ENCODE data around the gene CASP10. TPM values are rescaled to one million over a fixed set of nuclear protein-coding genes. Genes with fewer than 3 reads are reported as not detected.

The CASP10 gene
- total and polyA plus RNA-seq, 2 of the 4 experiments (the other 2 are of a cell fraction) = 0.12 to 0.90 TPM

DNA sequence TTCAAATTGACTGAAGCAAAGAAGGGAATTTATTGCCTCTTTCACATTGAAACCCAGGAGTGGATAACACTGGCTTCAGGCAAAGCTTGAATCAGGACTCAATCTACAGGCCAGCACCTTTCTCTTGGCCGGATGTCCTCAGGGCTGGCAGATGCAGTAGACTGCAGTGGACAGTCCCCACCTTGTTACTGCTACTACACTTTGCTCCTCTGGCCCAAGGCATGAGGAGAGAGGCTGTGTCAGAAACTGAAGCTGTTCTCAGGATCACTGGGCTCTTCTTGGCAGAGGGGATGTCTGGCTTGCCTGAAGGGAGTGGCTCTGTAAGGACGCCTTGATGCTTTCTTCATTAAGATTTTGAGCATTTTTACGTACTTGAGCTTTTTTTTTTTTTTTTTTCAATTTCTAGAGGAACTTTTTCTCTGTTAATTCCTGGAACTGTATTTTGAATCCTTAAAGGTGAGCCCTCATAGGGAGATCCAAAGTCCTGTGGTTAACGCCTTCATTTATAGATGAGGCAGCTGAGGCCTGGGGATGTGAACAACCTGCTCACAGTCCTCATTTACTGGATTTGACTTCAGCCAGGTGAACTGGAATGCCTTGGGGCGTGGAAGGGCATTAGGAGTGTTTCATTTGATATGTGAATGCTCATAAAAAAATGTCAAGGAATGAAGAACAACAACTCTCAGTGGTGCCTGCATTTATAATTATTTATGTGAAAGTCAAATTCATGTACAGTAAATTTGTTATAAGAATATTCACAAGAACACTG, 36.6 kb downstream of the CASP10 start:
- H3K14ac ChIP-seq (replicated peaks; ENCODE audit: low read depth, low read length) = no peak overlapping the region
- H3K18ac ChIP-seq (ENCODE audit: low read depth, low read length) = no peak overlapping the region
- no peaks in the 10 kb centered on the region for H4K20me1 ChIP-seq (ENCODE audit: insufficient read depth, low read length)
- H2BK20ac ChIP-seq (ENCODE audit: low read depth, low read length) = no peak overlapping the region
- H2AFZ ChIP-seq (replicated peaks; ENCODE audit: low read length, poor library complexity) = no peak overlapping the region
- WGBS, 2 experiments (ENCODE audit: extremely low coverage in 2 of 2, insufficient read length in 1 of 2) = no CpG with 5 or more reads among the region's 5 CpGs
- H3K4me3 ChIP-seq (ENCODE audit: insufficient read depth, low read depth, low read length) = no peak overlapping the region
- no peak overlapping the region for H3K27ac ChIP-seq (ENCODE audit: insufficient read depth, low read length)
- dilution Hi-C loops (cut with HindIII; ENCODE audit: low sequenced_read_pairs, unreplicated experiment) = no loop called here
- H3K9me1 ChIP-seq (ENCODE audit: insufficient read depth, low read length) = no peaks in the 10 kb centered on the region
- H2BK5ac ChIP-seq (ENCODE audit: low read depth, low read length, poor library complexity, severe bottlenecking) = no peak overlapping the region
- H3K4ac ChIP-seq (ENCODE audit: low read depth, low read length) = no peak overlapping the region
- no peak overlapping the region for H4K5ac ChIP-seq (ENCODE audit: low read depth, low read length)
- H3K9ac ChIP-seq (ENCODE audit: low read depth, low read length) = no peak overlapping the region
- no peak for ATAC-seq (ENCODE audit: low read depth)
- no peak overlapping the region for H2BK15ac ChIP-seq (ENCODE audit: low read depth, low read length)
- no peaks in the 10 kb centered on the region for H3K79me1 ChIP-seq (ENCODE audit: low read depth in 1 of 2, low read length in 2 of 2)
- ChIA-PET CTCF (interaction anchor here (0.6 to 1.5 kb wide), 2 partner anchors 12 to 20 kb away, joined by 5 read pairs; no protein-coding TSS in a partner anchor), POLR2A (ENCODE audit: unreplicated experiment) (no interaction called here)
- intact Hi-C loops (cut with micrococcal nuclease) = no loop called here
- H2AK5ac ChIP-seq (ENCODE audit: low read depth, low read length) = no peak overlapping the region
- H3K56ac ChIP-seq (ENCODE audit: extremely low read depth, insufficient read depth, low read length) = no peak overlapping the region
- no peak overlapping the region for H2BK120ac ChIP-seq (ENCODE audit: low read depth, low read length)
- H2AK9ac ChIP-seq (replicated peaks; ENCODE audit: low read depth, low read length, poor library complexity) = no peak overlapping the region
- DNase-seq = no peak
- in situ Hi-C loops (cut with MboI; ENCODE audit: low sequenced_read_pairs) = no loop called here
- TF ChIP-seq RCOR1 (IDR thresholded peaks at IDR 0.05; ENCODE audit: insufficient replicate concordance, low read length) (no peak), MAZ (IDR thresholded peaks at IDR 0.05; ENCODE audit: borderline replicate concordance, low read depth, low read length) (no peak), FOS (IDR thresholded peaks at IDR 0.05; ENCODE audit: low read depth, low read length) (no peak), RAD21 (IDR thresholded peaks at IDR 0.05; ENCODE audit: low read length) (no peak), RFX5 (IDR thresholded peaks at IDR 0.05; ENCODE audit: low read depth, low read length) (no peak), MXI1 (IDR thresholded peaks at IDR 0.05; ENCODE audit: borderline replicate concordance, low read depth, low read length) (no peak), NFE2L2 (IDR thresholded peaks at IDR 0.05; ENCODE audit: low read depth, low read length) (no peak), MAFK (IDR thresholded peaks at IDR 0.05; ENCODE audit: low read depth, low read length) (no peak), BHLHE40 (IDR thresholded peaks at IDR 0.05; ENCODE audit: low read depth, low read length) (no peak), SMC3 (IDR thresholded peaks at IDR 0.05; ENCODE audit: low read depth, low read length) (no peak), CEBPB (IDR thresholded peaks at IDR 0.05; ENCODE audit: low read depth, low read length) (no peak), CHD1 (IDR thresholded peaks at IDR 0.05; ENCODE audit: low read depth, low read length) (no peak), POLR2A (IDR thresholded peaks at IDR 0.05; ENCODE audit: low read depth, low read length) (no peak)
- TF ChIP-seq, protein P1, sequence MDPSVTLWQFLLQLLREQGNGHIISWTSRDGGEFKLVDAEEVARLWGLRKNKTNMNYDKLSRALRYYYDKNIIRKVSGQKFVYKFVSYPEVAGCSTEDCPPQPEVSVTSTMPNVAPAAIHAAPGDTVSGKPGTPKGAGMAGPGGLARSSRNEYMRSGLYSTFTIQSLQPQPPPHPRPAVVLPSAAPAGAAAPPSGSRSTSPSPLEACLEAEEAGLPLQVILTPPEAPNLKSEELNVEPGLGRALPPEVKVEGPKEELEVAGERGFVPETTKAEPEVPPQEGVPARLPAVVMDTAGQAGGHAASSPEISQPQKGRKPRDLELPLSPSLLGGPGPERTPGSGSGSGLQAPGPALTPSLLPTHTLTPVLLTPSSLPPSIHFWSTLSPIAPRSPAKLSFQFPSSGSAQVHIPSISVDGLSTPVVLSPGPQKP (IDR thresholded peaks at IDR 0.05; ENCODE audit: borderline replicate concordance, low read depth, low read length) = no peak
- TF ChIP-seq, protein P2, sequence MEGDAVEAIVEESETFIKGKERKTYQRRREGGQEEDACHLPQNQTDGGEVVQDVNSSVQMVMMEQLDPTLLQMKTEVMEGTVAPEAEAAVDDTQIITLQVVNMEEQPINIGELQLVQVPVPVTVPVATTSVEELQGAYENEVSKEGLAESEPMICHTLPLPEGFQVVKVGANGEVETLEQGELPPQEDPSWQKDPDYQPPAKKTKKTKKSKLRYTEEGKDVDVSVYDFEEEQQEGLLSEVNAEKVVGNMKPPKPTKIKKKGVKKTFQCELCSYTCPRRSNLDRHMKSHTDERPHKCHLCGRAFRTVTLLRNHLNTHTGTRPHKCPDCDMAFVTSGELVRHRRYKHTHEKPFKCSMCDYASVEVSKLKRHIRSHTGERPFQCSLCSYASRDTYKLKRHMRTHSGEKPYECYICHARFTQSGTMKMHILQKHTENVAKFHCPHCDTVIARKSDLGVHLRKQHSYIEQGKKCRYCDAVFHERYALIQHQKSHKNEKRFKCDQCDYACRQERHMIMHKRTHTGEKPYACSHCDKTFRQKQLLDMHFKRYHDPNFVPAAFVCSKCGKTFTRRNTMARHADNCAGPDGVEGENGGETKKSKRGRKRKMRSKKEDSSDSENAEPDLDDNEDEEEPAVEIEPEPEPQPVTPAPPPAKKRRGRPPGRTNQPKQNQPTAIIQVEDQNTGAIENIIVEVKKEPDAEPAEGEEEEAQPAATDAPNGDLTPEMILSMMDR (conservative IDR thresholded peaks at IDR 0.05; ENCODE audit: low read depth, low read length) = no peak
- TF ChIP-seq, protein P3, sequence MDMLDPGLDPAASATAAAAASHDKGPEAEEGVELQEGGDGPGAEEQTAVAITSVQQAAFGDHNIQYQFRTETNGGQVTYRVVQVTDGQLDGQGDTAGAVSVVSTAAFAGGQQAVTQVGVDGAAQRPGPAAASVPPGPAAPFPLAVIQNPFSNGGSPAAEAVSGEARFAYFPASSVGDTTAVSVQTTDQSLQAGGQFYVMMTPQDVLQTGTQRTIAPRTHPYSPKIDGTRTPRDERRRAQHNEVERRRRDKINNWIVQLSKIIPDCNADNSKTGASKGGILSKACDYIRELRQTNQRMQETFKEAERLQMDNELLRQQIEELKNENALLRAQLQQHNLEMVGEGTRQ (IDR thresholded peaks at IDR 0.05; ENCODE audit: low read depth, low read length) = no peak
- no peak overlapping the region for H3K23ac ChIP-seq (ENCODE audit: low read depth, low read length)
- H4K91ac ChIP-seq (ENCODE audit: insufficient read depth, low read depth, low read length) = no peak overlapping the region
- BruUV-seq (replicated peaks) = no TSS peak
- no peak overlapping the region for H3K4me2 ChIP-seq (ENCODE audit: low read depth, low read length)
- H3K9me3 ChIP-seq (ENCODE audit: control insufficient read depth, insufficient read depth, low read length) = no peaks in the 10 kb centered on the region
- H3K27me3 ChIP-seq (ENCODE audit: control insufficient read depth, insufficient read depth, low read length) = peaks cover 2% of the 10 kb centered on the region; the same call in 1 of the 2 replicates
- H4K8ac ChIP-seq (ENCODE audit: low read depth in 2 of 2, low read length in 2 of 2) = no peak overlapping the region
- no peaks in the 10 kb centered on the region for H3K4me1 ChIP-seq (ENCODE audit: control insufficient read depth, insufficient read depth, low read length)
- H3K36me3 ChIP-seq (ENCODE audit: control insufficient read depth, insufficient read depth, low read length) = no peaks in the 10 kb centered on the region

All from IMR-90 (cell line).